K562 (cell line): Measurements from ENCODE around the gene MIR17HG. TPM values are rescaled to one million over a fixed set of nuclear protein-coding genes. Genes with fewer than 3 reads are reported as not detected.
A peak's percentile ranks its signal among the peaks of the same experiment; 100 is the strongest.

Experiments used
- ATAC-seq: fragments of 200-7000 bp; cut with Tn5 transposase; 3 replicates; pipeline ENCODE4 v1.9.1; 2020; ENCODE audit warnings: moderate library complexity
- BruUV-seq: library from RNA; stranded (reverse); fragments of 400-500 nt; replicated peaks from 2 replicates; lab custom pipeline; 2021; lab: Mats Ljungman, UMichigan
- CTCF ChIA-PET: fragments of 300-600 bp; formaldehyde crosslinking; extraction: SDS; loops from one replicate; lab custom pipeline; 2021; ENCODE audit warnings: low intra/inter-chr PET ratio; lab: Yijun Ruan, JAX
- POLR2A ChIA-PET: fragments of 300-600, 350-650 bp; sonication (Branson Sonifier 250); formaldehyde crosslinking; extraction: SDS; loops from one replicate; lab custom pipeline; 2021; ENCODE audit warnings: antibody characterized with exemption, inconsistent platforms; lab: Yijun Ruan, JAX
- DNase-seq, 4 experiments: peaks; one replicate each; pipeline versions ENCODE4 v3.0.0 to v3.0.0-alpha.2; 2011 to 2018; ENCODE audit warnings: low spot score in 3 of 4, mixed read lengths in 3 of 4; ENCODE audit errors: extremely low read depth in 1 of 4
- FAIRE-seq: peaks from 2 replicates; lab custom pipeline; 2011; peaks lifted over from hg19 to GRCh38; lab: Jason Lieb, UNC
- H2AFZ ChIP-seq: 2 replicates; pipeline ENCODE4 v1.6.0; 2011; ENCODE audit warnings: low read depth, low read length, control low read depth, inconsistent platforms
- H3K27ac ChIP-seq: fragments of 200-600 bp; 3 replicates; pipeline ENCODE4 v1.8.0; 2011; ENCODE audit warnings: low read depth, mild to moderate bottlenecking, control low read depth, inconsistent platforms, low read length, moderate library complexity, mixed read lengths; ENCODE audit errors: extremely low read depth
- H3K27me3 ChIP-seq, 2 experiments: fragments of 300-600 bp in 1 of 2; 2 replicates in 1 of 2; 3 replicates in 1 of 2; pipeline versions ENCODE4 v1.6.0 to v1.8.0; 2011; ENCODE audit warnings: inconsistent platforms in 2 of 2, low read length in 2 of 2, mild to moderate bottlenecking in 1 of 2, mixed read lengths in 1 of 2, moderate library complexity in 1 of 2; ENCODE audit not compliant: control insufficient read depth in 2 of 2, insufficient read depth in 2 of 2
- H3K36me3 ChIP-seq: fragments of 300-600 bp; 3 replicates; pipeline ENCODE4 v1.8.0; 2011; ENCODE audit warnings: mild to moderate bottlenecking, low read length, inconsistent platforms; ENCODE audit not compliant: control insufficient read depth, insufficient read depth
- H3K4me1 ChIP-seq, 2 experiments: fragments of 200-600 bp in 1 of 2; replicated peaks in 1 of 2; 2 replicates in 1 of 2; 3 replicates in 1 of 2; pipeline versions ENCODE4 v1.5.1 to v1.8.0; 2011; ENCODE audit warnings: inconsistent platforms in 2 of 2, low read length in 2 of 2, mild to moderate bottlenecking in 1 of 2, mixed read lengths in 1 of 2, moderate library complexity in 1 of 2; ENCODE audit not compliant: control insufficient read depth in 2 of 2, insufficient read depth in 2 of 2
- H3K4me2 ChIP-seq: 2 replicates; pipeline ENCODE4 v1.6.1; 2011; ENCODE audit warnings: low read length, control low read depth, inconsistent platforms, mixed read lengths; ENCODE audit not compliant: insufficient read depth
- H3K4me3 ChIP-seq: fragments of 200-600 bp; sonication (generic), shearing (Covaris generic); 2 replicates; pipeline ENCODE4 v1.5.1; 2016; ENCODE audit warnings: control low read depth, inconsistent platforms
- H3K79me2 ChIP-seq: fragments of 200-600 bp; 3 replicates; pipeline ENCODE4 v1.8.0; 2011; ENCODE audit warnings: low read length, inconsistent platforms; ENCODE audit not compliant: control insufficient read depth, insufficient read depth
- H3K9ac ChIP-seq, 2 experiments: 2 replicates each; pipeline versions ENCODE4 v1.6.0 to v1.6.1; 2011; ENCODE audit warnings: low read depth in 2 of 2, low read length in 2 of 2, control low read depth in 1 of 2, inconsistent platforms in 1 of 2, mild to moderate bottlenecking in 1 of 2, mixed read lengths in 1 of 2; ENCODE audit not compliant: insufficient read depth in 1 of 2
- H3K9me1 ChIP-seq: one replicate; pipeline ENCODE4 v1.6.0; 2011; ENCODE audit warnings: inconsistent platforms, mild to moderate bottlenecking, low read length, moderate library complexity; ENCODE audit not compliant: control insufficient read depth, insufficient read depth
- H3K9me3 ChIP-seq: replicated peaks from 2 replicates; pipeline ENCODE4 v1.5.1; 2011; ENCODE audit warnings: low read depth, low read length, inconsistent platforms; ENCODE audit not compliant: control insufficient read depth, insufficient read depth
- H4K20me1 ChIP-seq: replicated peaks from 2 replicates; pipeline ENCODE4 v1.6.1; 2011; ENCODE audit warnings: low read length, inconsistent platforms, mixed read lengths; ENCODE audit not compliant: control insufficient read depth, insufficient read depth
- CBX1 ChIP-seq: sonication (generic); IDR thresholded peaks from 2 replicates; pipeline ENCODE4 v1.6.1; 2016; ENCODE audit warnings: antibody characterized with exemption, low read depth, mild to moderate bottlenecking
- GATAD2A ChIP-seq: fragments of 450-650 bp; IDR thresholded peaks from 2 replicates; pipeline ENCODE4 v1.6.1; 2017
- NCOA1 ChIP-seq: fragments of 450-650 bp; IDR thresholded peaks from 2 replicates; pipeline ENCODE4 v1.6.1; 2016; ENCODE audit warnings: low read depth
- NR0B1 ChIP-seq: fragments of 450-650 bp; IDR thresholded peaks from one replicate; pipeline ENCODE4 v1.6.1; 2018; ENCODE audit warnings: mild to moderate bottlenecking, moderate library complexity; ENCODE audit not compliant: partially characterized antibody
- PHTF2 ChIP-seq: fragments of 250-450 bp; sonication (Bioruptor Pico); IDR thresholded peaks from 2 replicates; pipeline ENCODE4 v1.5.0; 2021; ENCODE audit warnings: mild to moderate bottlenecking
- POLR2H ChIP-seq: IDR thresholded peaks from 2 replicates; pipeline ENCODE4 v1.6.1; 2016; ENCODE audit warnings: missing genetic modification characterization, low read depth, mild to moderate bottlenecking, control low read depth, missing compliant biosample characterization, moderate library complexity
- ZNF668 ChIP-seq: fragments of 250-450 bp; sonication (Bioruptor Pico); IDR thresholded peaks from 2 replicates; pipeline ENCODE4 v1.8.0; 2022; ENCODE audit warnings: mild to moderate bottlenecking, inconsistent platforms
- ZNF699 ChIP-seq: fragments of 250-450 bp; sonication (Bioruptor Pico); IDR thresholded peaks from 2 replicates; pipeline ENCODE4 v1.8.0; 2021; ENCODE audit warnings: mild to moderate bottlenecking, moderate library complexity; ENCODE audit not compliant: insufficient replicate concordance
- WGBS: fragments of 100-300 bp; shearing (Covaris generic); methylation state at CpG from one replicate; pipeline ENCODE4 v1.1.6; 2016; ENCODE audit warnings: low coverage, mixed read lengths; ENCODE audit not compliant: insufficient coverage; ENCODE audit errors: missing lambda C conversion rate; 5-methylcytosine and 5-hydroxymethylcytosine counted together
- in situ Hi-C: fragments of 300-500 bp; cut with MboI; formaldehyde crosslinking; loops from 4 replicates; pipeline ENCODE4 v1.15.0; 2018; ENCODE audit warnings: inconsistent platforms, mixed read lengths
- intact Hi-C: fragments of 100-400 bp; cut with micrococcal nuclease; formaldehyde crosslinking; loops from 2 replicates; pipeline ENCODE4 v1.14.2; 2022
- polyA plus RNA-seq, 8 experiments: library from polyadenylated mRNA; depleted of rRNA in 4 of 8; stranded (reverse) in 5 of 8; unstranded in 3 of 8; fragments of >200 nt; fragmentation: Nextera tagmentation in 2 of 8; fragmentation: Illumina TruSeq in 1 of 8; extraction: Ambion mirVana in 2 of 8; extraction: Trizol in 1 of 8; gene quantifications; 2 replicates each; pipeline versions ENCODE4 v1.2.1 to v1.2.3, GENCODE V29; 2011 to 2014; ENCODE audit warnings: inconsistent platforms in 1 of 8, missing spikeins in 1 of 8
- total RNA-seq, 7 experiments: library from RNA; depleted of rRNA in 6 of 7; stranded (reverse); fragments of >200 nt in 6 of 7; fragmentation: Illumina TruSeq in 2 of 7; extraction: Trizol in 2 of 7; gene quantifications; 2 replicates each; pipeline versions ENCODE4 v1.2.1 to v1.2.3, GENCODE V29; 2011 to 2021; ENCODE audit warnings: low replicate concordance in 1 of 7

The MIR17HG gene
- total and polyA plus RNA-seq, 9 of the 15 experiments (the other 6 are each of a cell fraction or from before 2014, with no cell fraction given): 44.2 to 218 (median 77.8) TPM

DNA sequence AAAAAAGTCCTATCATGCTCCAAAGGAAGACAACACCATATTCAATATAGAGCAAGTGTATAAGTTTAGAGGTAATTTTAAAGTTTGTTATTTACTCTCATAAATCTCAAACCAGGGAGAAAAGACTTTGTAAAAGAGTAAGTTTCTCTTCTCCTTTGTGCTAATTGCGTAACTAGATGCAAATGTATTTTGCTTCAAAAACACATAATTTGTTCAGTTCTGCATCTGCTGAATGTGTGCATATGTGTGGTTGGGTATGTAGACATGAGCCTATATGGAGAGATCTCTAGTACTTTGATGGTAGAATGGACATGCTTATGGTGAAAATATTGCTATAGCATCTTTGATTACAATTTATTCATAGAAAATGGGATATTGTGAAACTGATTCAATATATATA is 17.8 kb upstream of the MIR17HG start:
- CTCF ChIA-PET: no interaction called here
- no TSS peak for BruUV-seq

More for the DNA sequence above, 17.8 kb upstream of the MIR17HG start:
- H3K9me3 ChIP-seq: no peaks in the 10 kb centered on the region
- H3K36me3 ChIP-seq: no peaks in the 10 kb centered on the region
- FAIRE-seq (no peak), DNase-seq (no peak), ATAC-seq (no peak)
- H3K79me2 ChIP-seq: no peaks in the 10 kb centered on the region
- H3K27me3 ChIP-seq: no peaks in the 10 kb centered on the region
- no peak overlapping the region for H3K9ac ChIP-seq
- WGBS: 2% methylated on average over 1 of the region's 1 CpG
- POLR2A ChIA-PET: no interaction called here
- H4K20me1 ChIP-seq: no peaks in the 10 kb centered on the region
- TF ChIP-seq ZNF668 (CRISPR knock-in tag) (peak; percentile 64; the same call in 1 of the 2 replicates), GATAD2A (no peak), NR0B1 (no peak), PHTF2 (CRISPR knock-in tag) (0 out of 2 replicates have a peak, but pooled peaks have one; percentile 32), POLR2H (tag) (peak; percentile 12; the same call in 1 of the 2 replicates), CBX1 (no peak), ZNF699 (CRISPR knock-in tag) (peak; percentile 31), NCOA1 (no peak)
- no peak overlapping the region for H3K4me2 ChIP-seq
- in situ Hi-C loops: no loop called here
- no peak overlapping the region for H3K27ac ChIP-seq
- no peaks in the 10 kb centered on the region for H3K4me1 ChIP-seq
- intact Hi-C loops: no loop called here
- no peaks in the 10 kb centered on the region for H3K9me1 ChIP-seq
- no peak overlapping the region for H3K4me3 ChIP-seq
- H2AFZ ChIP-seq: no peak overlapping the region
